Panc1 (cell line): ENCODE results near the gene RAB3GAP2. TPM values are rescaled to one million over a fixed set of nuclear protein-coding genes. Genes with fewer than 3 reads are reported as not detected.

Experiments
- ATAC-seq: fragments of 200-7000 bp; cut with Tn5 transposase; 2 replicates; pipeline ENCODE4 v1.9.1; 2020; ENCODE audit warnings: mild to moderate bottlenecking, moderate library complexity
- BruUV-seq: library from RNA; stranded (reverse); fragments of 400-500 nt; replicated peaks from 2 replicates; lab custom pipeline; 2021; lab: Mats Ljungman, UMichigan
- CTCF ChIA-PET: fragments of 300-600 bp; sonication (Branson Sonifier 250); formaldehyde crosslinking; loops from one replicate; lab custom pipeline; 2022; ENCODE audit warnings: antibody characterized with exemption; lab: Charles Lee
- POLR2A ChIA-PET: fragments of 300-600 bp; sonication (Branson Sonifier 250); formaldehyde crosslinking; loops from one replicate; lab custom pipeline; 2022; ENCODE audit warnings: antibody characterized with exemption; lab: Charles Lee
- DNase-seq: peaks from one replicate; pipeline ENCODE4 v3.0.0-alpha.2; 2010; ENCODE audit warnings: low read depth, low spot score
- H3K27ac ChIP-seq: 2 replicates; pipeline ENCODE4 v1.5.1; 2011; ENCODE audit warnings: mild to moderate bottlenecking, low read length, inconsistent platforms
- H3K27me3 ChIP-seq: fragments of 200-500 bp; sonication (Bioruptor generic); 2 replicates; pipeline ENCODE4 v1.6.0; 2014; ENCODE audit warnings: low read length, inconsistent platforms; ENCODE audit not compliant: control insufficient read depth, insufficient read depth
- H3K36me3 ChIP-seq: fragments of 200-500 bp; sonication (Bioruptor generic); 2 replicates; pipeline ENCODE4 v1.5.1; 2014; ENCODE audit warnings: inconsistent platforms, mild to moderate bottlenecking, low read length, moderate library complexity; ENCODE audit not compliant: control insufficient read depth, insufficient read depth
- H3K4me1 ChIP-seq: 2 replicates; pipeline ENCODE4 v1.5.1; 2011; ENCODE audit warnings: inconsistent platforms, mild to moderate bottlenecking, low read length, moderate library complexity; ENCODE audit not compliant: control insufficient read depth, insufficient read depth
- H3K4me3 ChIP-seq, 2 experiments: 2 replicates each; pipeline ENCODE4 v1.5.1; 2011 to 2012; ENCODE audit warnings: low read depth in 2 of 2, low read length in 2 of 2, mild to moderate bottlenecking in 2 of 2, inconsistent platforms in 1 of 2, moderate library complexity in 1 of 2
- H3K9me3 ChIP-seq: fragments of 200-500 bp; sonication (Bioruptor generic); 2 replicates; pipeline ENCODE4 v1.5.1; 2014; ENCODE audit warnings: low read depth, mild to moderate bottlenecking, inconsistent platforms, low read length, moderate library complexity; ENCODE audit not compliant: control insufficient read depth, insufficient read depth
- POLR2AphosphoS5 ChIP-seq: IDR thresholded peaks from 2 replicates; pipeline ENCODE4 v1.6.1; 2012; ENCODE audit warnings: mild to moderate bottlenecking, low read depth, low read length, moderate library complexity
- SIN3A ChIP-seq: IDR thresholded peaks from 2 replicates; pipeline ENCODE4 v1.6.1; 2012; ENCODE audit warnings: low read depth, mild to moderate bottlenecking, low read length, moderate library complexity, borderline replicate concordance; ENCODE audit not compliant: insufficient read depth
- TCF7L2 ChIP-seq: IDR thresholded peaks from 2 replicates; pipeline ENCODE4 v1.6.1; 2011; ENCODE audit warnings: mild to moderate bottlenecking, low read depth, low read length, inconsistent platforms
- in situ Hi-C: cut with HindIII; loops from 2 replicates; pipeline ENCODE4 v1.10.0; 2016; ENCODE audit warnings: low sequenced_read_pairs, low pct_unique_long_range_greater_than_20kb
- intact Hi-C: fragments of 100-400 bp; cut with micrococcal nuclease; formaldehyde crosslinking; loops from one replicate; pipeline ENCODE4 v1.10.0; 2022; ENCODE audit not compliant: unreplicated experiment
- total RNA-seq: library from RNA; stranded (reverse); gene quantifications from one replicate; pipeline ENCODE4 v1.2.1, GENCODE V29; 2021; ENCODE audit not compliant: unreplicated experiment
- TF ChIP-seq, protein P1 (sequence below): fragments of 450-650 bp; IDR thresholded peaks from 2 replicates; pipeline ENCODE4 v1.5.1; 2017; ENCODE audit warnings: mild to moderate bottlenecking
- TF ChIP-seq, protein P2 (sequence below), 2 experiments: IDR thresholded peaks; 2 replicates each; pipeline ENCODE4 v1.6.1; 2011 to 2012; ENCODE audit warnings: low read depth in 2 of 2, control low read depth in 1 of 2, low read length in 1 of 2, mild to moderate bottlenecking in 1 of 2, moderate library complexity in 1 of 2; ENCODE audit not compliant: insufficient read depth in 1 of 2

RAB3GAP2 gene
- total RNA-seq, 1 experiment from 2014 or later = 39.0 TPM

DNA sequence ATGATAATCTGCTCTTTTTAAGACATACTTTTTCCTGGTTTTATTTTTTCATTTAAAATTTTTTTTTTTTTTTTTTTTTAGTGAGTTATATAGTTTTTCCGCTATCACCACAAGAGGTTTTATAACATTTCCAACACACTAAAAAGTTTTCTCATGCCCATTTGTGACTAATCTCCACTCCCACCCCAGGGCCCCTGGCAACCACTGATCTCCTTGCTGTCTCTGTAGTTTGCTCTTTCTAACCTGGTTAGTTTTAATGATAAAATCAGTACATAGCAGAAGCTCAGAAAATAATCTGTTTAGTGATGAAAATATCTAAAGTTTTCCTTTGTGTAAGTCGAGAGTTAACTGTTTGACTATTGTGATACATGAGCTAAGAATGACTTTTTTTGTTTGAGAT, 136.5 kb downstream of the RAB3GAP2 start:
- Histone ChIP-seq H3K27me3 (no peaks in the 10 kb centered on the region), H3K4me3 (no peak overlapping the region), H3K4me1 (no peaks in the 10 kb centered on the region), H3K36me3 (peaks cover 24% of the 10 kb centered on the region), H3K27ac (no peak overlapping the region), H3K9me3 (no peaks in the 10 kb centered on the region)
- CTCF ChIA-PET = no interaction called here
- TF ChIP-seq POLR2AphosphoS5 = no peak
- TF ChIP-seq, protein P1, sequence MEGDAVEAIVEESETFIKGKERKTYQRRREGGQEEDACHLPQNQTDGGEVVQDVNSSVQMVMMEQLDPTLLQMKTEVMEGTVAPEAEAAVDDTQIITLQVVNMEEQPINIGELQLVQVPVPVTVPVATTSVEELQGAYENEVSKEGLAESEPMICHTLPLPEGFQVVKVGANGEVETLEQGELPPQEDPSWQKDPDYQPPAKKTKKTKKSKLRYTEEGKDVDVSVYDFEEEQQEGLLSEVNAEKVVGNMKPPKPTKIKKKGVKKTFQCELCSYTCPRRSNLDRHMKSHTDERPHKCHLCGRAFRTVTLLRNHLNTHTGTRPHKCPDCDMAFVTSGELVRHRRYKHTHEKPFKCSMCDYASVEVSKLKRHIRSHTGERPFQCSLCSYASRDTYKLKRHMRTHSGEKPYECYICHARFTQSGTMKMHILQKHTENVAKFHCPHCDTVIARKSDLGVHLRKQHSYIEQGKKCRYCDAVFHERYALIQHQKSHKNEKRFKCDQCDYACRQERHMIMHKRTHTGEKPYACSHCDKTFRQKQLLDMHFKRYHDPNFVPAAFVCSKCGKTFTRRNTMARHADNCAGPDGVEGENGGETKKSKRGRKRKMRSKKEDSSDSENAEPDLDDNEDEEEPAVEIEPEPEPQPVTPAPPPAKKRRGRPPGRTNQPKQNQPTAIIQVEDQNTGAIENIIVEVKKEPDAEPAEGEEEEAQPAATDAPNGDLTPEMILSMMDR = no peak
- TF ChIP-seq, protein P2, sequence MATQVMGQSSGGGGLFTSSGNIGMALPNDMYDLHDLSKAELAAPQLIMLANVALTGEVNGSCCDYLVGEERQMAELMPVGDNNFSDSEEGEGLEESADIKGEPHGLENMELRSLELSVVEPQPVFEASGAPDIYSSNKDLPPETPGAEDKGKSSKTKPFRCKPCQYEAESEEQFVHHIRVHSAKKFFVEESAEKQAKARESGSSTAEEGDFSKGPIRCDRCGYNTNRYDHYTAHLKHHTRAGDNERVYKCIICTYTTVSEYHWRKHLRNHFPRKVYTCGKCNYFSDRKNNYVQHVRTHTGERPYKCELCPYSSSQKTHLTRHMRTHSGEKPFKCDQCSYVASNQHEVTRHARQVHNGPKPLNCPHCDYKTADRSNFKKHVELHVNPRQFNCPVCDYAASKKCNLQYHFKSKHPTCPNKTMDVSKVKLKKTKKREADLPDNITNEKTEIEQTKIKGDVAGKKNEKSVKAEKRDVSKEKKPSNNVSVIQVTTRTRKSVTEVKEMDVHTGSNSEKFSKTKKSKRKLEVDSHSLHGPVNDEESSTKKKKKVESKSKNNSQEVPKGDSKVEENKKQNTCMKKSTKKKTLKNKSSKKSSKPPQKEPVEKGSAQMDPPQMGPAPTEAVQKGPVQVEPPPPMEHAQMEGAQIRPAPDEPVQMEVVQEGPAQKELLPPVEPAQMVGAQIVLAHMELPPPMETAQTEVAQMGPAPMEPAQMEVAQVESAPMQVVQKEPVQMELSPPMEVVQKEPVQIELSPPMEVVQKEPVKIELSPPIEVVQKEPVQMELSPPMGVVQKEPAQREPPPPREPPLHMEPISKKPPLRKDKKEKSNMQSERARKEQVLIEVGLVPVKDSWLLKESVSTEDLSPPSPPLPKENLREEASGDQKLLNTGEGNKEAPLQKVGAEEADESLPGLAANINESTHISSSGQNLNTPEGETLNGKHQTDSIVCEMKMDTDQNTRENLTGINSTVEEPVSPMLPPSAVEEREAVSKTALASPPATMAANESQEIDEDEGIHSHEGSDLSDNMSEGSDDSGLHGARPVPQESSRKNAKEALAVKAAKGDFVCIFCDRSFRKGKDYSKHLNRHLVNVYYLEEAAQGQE (IDR thresholded peaks at IDR 0.05; ENCODE audit: insufficient read depth in 1 of 2, low read depth in 2 of 2, low read length in 1 of 2) = no peak
- no peak for TF ChIP-seq TCF7L2
- TF ChIP-seq SIN3A = no peak
- in situ Hi-C loops = no loop called here
- DNase-seq (no peak), ATAC-seq (no peak)
- BruUV-seq = no TSS peak
- intact Hi-C loops = no loop called here
- POLR2A ChIA-PET = no interaction called here

DNA sequence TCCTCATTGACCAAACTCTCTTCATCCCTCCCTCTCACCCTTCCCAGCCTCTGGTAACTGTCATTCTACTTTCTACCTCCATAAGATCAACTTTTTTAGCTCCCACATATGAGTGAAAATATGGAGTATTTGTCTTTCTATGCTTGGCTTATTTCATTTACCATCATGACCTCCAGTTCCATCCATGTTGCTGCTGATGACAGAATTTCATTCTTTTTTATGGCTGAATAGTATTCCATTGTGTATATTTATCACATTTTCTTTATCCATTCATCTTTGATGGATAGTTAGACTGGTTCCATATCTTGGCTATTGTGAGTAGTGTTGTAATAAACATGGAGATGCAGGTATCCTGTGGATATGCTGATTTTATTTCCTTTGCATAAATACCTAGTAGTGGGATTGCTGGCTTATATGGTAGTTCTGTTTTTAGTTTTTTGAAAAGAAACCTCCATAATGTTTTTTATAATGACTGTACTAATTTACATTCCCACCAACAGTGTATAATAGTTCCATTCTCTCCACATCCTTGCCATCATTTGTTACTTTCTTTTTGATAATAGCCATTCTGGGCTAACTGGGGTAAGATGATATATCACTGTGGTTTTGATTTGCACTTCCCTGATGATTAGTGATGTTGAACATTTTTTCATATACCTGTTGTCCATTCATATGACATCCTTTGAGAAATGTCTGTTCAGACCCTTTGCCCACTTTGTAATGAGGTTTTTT, 142.6 kb downstream of the RAB3GAP2 start:
- ATAC-seq (no peak), DNase-seq (no peak)
- TF ChIP-seq TCF7L2 = no peak
- H3K36me3 ChIP-seq = peaks cover 20% of the 10 kb centered on the region
- no peaks in the 10 kb centered on the region for H3K9me3 ChIP-seq
- ChIA-PET POLR2A (no interaction called here), CTCF (no interaction called here)
- H3K27ac ChIP-seq = no peak overlapping the region
- intact Hi-C loops = no loop called here
- H3K4me1 ChIP-seq = no peaks in the 10 kb centered on the region
- in situ Hi-C loops = no loop called here
- no peaks in the 10 kb centered on the region for H3K27me3 ChIP-seq
- no peak overlapping the region for H3K4me3 ChIP-seq
- no TSS peak for BruUV-seq

DNA sequence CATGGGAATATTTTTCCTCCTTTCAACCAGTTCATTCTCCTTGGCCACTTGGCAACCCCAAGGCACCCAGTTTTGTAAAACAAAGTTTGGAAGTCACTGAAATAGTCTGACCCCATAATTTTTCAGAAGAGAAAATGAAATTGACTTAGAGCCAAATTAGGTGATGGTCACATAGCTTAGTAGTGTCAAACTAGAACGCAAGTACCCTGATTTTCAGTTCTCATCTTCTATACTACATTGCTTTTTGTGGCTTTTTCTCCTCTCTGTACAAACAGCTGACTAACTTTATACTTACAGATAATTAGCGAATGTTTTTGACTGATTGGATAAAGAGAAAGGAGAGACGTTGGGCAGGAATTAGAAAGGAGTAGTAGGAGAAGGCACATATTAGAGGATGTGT, 145.2 kb downstream of the RAB3GAP2 start:
- DNase-seq = no peak
- H3K36me3 ChIP-seq = peaks cover 26% of the 10 kb centered on the region
- ChIA-PET POLR2A (no interaction called here), CTCF (no interaction called here)
- no peaks in the 10 kb centered on the region for H3K4me1 ChIP-seq
- H3K27ac ChIP-seq = no peak overlapping the region
- ATAC-seq = no peak
- no TSS peak for BruUV-seq
- H3K4me3 ChIP-seq = no peak overlapping the region
- no peaks in the 10 kb centered on the region for H3K9me3 ChIP-seq
- TF ChIP-seq SIN3A (no peak), TCF7L2 (no peak), POLR2AphosphoS5 (no peak)
- TF ChIP-seq, protein P1 = no peak
- TF ChIP-seq, protein P2 (IDR thresholded peaks at IDR 0.05; ENCODE audit: insufficient read depth in 1 of 2, low read depth in 2 of 2, low read length in 1 of 2) = no peak
- in situ Hi-C loops (no loop called here), intact Hi-C loops (no loop called here)
- no peaks in the 10 kb centered on the region for H3K27me3 ChIP-seq
